ES-I3 (cell line): Measurements from ENCODE around the gene OTOP1.
"Not testable (repeated sequence)": the region's sequence is repeated elsewhere in the genome, so short reads cannot be mapped to it uniquely, and the experiment has no call there.

Source experiments
- H3K36me3 ChIP-seq: 2 replicates; pipeline ENCODE4 v1.6.1; 2013; ENCODE audit warnings: mild to moderate bottlenecking, low read length, control low read depth, moderate library complexity; ENCODE audit not compliant: insufficient read depth
- H3K4me1 ChIP-seq: 2 replicates; pipeline ENCODE4 v1.6.1; 2013; ENCODE audit warnings: mild to moderate bottlenecking, control low read depth, low read length; ENCODE audit not compliant: insufficient read depth
- H3K9ac ChIP-seq: 2 replicates; pipeline ENCODE4 v1.6.1; 2013; ENCODE audit warnings: low read depth, mild to moderate bottlenecking, low read length, moderate library complexity
- H3K9me3 ChIP-seq: 2 replicates; pipeline ENCODE4 v1.6.1; 2013; ENCODE audit warnings: mild to moderate bottlenecking, low read length, moderate library complexity; ENCODE audit not compliant: control insufficient read depth, insufficient read depth

OTOP1 gene, protein sequence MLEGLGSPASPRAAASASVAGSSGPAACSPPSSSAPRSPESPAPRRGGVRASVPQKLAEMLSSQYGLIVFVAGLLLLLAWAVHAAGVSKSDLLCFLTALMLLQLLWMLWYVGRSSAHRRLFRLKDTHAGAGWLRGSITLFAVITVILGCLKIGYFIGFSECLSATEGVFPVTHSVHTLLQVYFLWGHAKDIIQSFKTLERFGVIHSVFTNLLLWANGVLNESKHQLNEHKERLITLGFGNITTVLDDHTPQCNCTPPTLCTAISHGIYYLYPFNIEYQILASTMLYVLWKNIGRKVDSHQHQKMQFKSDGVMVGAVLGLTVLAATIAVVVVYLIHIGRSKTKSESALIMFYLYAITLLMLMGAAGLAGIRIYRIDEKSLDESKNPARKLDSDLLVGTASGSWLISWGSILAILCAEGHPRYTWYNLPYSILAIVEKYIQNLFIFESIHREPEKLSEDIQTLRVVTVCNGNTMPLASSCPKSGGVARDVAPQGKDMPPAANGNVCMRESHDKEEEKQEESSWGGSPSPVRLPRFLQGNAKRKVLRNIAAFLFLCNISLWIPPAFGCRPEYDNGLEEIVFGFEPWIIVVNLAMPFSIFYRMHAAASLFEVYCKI

DNA sequence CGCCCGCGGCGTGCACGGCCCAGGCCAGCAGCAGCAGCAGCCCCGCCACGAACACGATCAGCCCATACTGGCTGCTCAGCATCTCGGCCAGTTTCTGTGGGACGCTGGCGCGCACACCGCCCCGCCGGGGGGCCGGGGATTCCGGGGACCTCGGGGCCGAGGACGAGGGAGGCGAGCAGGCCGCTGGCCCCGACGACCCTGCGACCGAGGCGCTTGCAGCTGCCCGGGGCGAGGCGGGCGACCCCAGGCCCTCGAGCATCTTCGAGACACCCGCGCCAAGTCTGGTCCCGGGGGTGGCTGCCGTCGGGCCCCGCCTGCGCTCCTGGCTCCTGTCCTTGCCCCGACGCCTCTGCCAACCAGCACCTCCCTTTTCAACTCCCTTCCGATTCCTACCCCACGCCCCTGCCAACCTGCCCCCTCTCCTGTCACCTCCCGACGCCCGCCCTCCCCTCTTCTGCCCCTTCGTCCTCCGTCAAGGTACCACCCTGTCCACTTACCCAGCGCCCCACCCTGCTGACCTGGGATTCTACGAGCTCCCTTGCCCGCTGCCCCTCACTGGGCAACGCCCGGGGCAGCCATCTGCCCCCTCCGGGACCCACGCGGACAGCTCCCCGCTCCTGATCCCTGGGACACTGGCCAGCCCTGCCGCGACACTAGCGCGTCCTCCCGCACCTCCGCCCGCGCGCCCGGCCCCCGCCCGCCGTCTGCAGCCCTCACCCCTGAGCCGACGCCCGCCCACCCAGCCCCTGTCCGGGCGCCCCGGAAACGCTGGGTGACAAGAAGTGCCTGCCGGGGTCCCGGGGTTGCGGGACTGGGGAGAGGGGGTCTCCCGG lies at the start of gene OTOP1:
OTOP1 (minus strand) TSS at position 324 of the 833 bp plus-strand sequence; CDS start at position 259, 65 bp downstream.
- peak within 1 kb of the TSS; percentile 36; the same call in 1 of the 2 replicates for H3K9ac ChIP-seq
- H3K9me3 ChIP-seq, result no peaks in the 10 kb centered on the region
- H3K4me1 ChIP-seq, result no peaks in the 10 kb centered on the region
- no peaks in the 10 kb centered on the region for H3K36me3 ChIP-seq

DNA sequence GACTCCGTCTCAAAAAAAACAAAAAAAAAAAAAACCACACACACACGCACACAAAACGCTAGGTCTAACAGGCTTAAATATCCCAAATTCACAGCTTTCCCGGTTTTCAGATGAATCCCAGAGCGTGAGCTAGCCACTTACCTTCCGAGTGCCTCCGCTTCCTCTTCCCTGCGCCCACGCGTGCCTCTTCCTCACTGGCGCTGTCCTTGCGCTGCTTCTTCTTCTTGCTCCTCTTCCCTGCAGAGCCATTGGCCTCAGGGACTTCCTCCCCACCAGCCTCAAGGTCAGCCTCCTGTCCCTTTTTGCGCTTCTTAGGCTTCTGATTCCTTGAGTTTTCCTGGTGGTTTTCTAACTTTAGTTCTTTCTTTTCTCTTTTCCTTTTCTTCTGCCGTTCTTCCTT lies 47.5 kb upstream of the OTOP1 start:
- no peak overlapping the region for H3K9ac ChIP-seq
- no peaks in the 10 kb centered on the region for H3K4me1 ChIP-seq
- no peaks in the 10 kb centered on the region for H3K9me3 ChIP-seq
- peaks cover 15% of the 10 kb centered on the region for H3K36me3 ChIP-seq

GRCh38 chr4:4271912-4272311 lies 45.2 kb upstream of the OTOP1 start:
- Histone ChIP-seq H3K36me3 (peaks cover 12% of the 10 kb centered on the region), H3K4me1 (no peaks in the 10 kb centered on the region), H3K9ac (no peak overlapping the region), H3K9me3 (no peaks in the 10 kb centered on the region)

- Histone ChIP-seq H3K9me3 (no peaks in the 10 kb centered on the region), H3K4me1 (no peaks in the 10 kb centered on the region), H3K9ac (no peak overlapping the region), H3K36me3 (peaks cover 12% of the 10 kb centered on the region)
Observed at GRCh38 chr4:4270529-4270928, 43.8 kb upstream of the OTOP1 start.

DNA sequence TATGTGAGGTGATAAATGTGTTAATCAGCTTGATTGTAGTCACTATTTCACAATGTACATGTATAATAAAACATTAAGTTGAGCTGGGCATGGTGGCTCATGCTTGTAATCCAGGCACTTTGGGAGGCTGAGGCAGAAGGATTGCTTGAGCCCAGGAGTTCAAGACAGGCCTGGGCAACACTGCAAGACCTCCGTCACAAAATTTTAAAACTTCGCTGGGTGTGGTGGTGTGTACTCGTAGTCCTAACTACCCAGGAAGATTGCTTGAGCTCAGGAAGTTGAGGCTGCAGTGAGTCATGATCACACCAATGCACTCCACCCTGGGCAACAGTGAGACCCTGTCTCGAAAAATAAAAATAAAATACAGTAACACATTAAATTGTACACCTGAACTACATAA lies 43.1 kb upstream of the OTOP1 start:
- peaks cover 12% of the 10 kb centered on the region for H3K36me3 ChIP-seq

GRCh38 chr4:4269331-4269731 lies 42.6 kb upstream of the OTOP1 start:
- Histone ChIP-seq H3K4me1 (no peaks in the 10 kb centered on the region), H3K36me3 (peaks cover 12% of the 10 kb centered on the region), H3K9ac (no peak overlapping the region), H3K9me3 (no peaks in the 10 kb centered on the region)

More for the DNA sequence above, 43.1 kb upstream of the OTOP1 start:
- no peaks in the 10 kb centered on the region for H3K9me3 ChIP-seq
- H3K9ac ChIP-seq, result no peak overlapping the region
- no peaks in the 10 kb centered on the region for H3K4me1 ChIP-seq

DNA sequence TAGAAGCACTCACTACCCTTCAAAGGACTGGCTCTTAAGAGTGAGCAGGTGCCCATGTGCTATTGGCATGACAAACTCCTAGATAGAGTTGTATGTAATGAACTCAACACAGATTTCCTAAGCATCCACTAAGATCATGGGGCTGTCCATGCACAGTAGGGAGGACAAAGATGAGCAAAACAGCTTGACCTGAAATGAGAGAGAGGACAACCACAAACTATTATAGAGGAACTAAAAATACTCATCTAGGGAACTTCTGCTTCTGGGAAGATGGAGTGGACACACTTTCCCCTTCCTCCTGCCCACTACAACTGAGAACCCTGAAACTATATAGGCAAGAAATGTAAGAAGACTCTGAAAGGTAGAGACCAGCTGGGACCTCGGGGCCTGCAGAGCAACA lies 42.0 kb upstream of the OTOP1 start:
- Histone ChIP-seq H3K9me3 (no peaks in the 10 kb centered on the region), H3K36me3 (peaks cover 12% of the 10 kb centered on the region), H3K9ac (no peak overlapping the region), H3K4me1 (no peaks in the 10 kb centered on the region)

DNA sequence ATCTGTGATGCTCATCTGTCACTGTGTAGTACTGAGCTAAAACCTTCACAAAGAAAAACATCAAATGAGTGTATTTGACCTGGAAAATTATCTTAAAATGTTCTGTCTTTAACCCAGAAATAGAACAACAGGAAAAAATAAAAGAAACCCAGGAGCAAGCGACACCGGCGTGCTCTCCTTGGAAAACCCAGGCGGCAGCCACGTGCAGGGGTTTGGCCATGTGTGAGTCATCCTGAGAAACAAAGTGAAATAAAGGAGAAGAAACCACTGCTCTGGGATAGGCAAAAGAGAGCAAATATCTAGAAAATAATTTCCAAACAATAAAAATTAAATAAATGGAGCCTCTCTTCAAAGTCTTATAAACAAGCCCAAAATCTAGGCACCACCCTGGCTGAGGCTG lies 41.3 kb upstream of the OTOP1 start:
- Histone ChIP-seq H3K4me1 (no peaks in the 10 kb centered on the region), H3K36me3 (peaks cover 7% of the 10 kb centered on the region; the same call in 1 of the 2 replicates), H3K9me3 (no peaks in the 10 kb centered on the region), H3K9ac (no peak overlapping the region)

GRCh38 chr4:4260185-4260751 lies 33.5 kb upstream of the OTOP1 start:
- Histone ChIP-seq H3K4me1 (peaks cover 5% of the 10 kb centered on the region; the same call in 1 of the 2 replicates), H3K9me3 (no peaks in the 10 kb centered on the region), H3K36me3 (no peaks in the 10 kb centered on the region; the same call in 1 of the 2 replicates), H3K9ac (no peak overlapping the region)

GRCh38 chr4:4259484-4260100 lies 32.9 kb upstream of the OTOP1 start:
- Histone ChIP-seq H3K4me1 (peaks cover 5% of the 10 kb centered on the region; the same call in 1 of the 2 replicates), H3K36me3 (no peaks in the 10 kb centered on the region; the same call in 1 of the 2 replicates), H3K9ac (no peak overlapping the region), H3K9me3 (no peaks in the 10 kb centered on the region)

- H3K9ac ChIP-seq, H3K9me3 ChIP-seq, H3K36me3 ChIP-seq, H3K4me1 ChIP-seq: not testable (repeated sequence)
Observed at GRCh38 chr4:4257705-4258104, 31.0 kb upstream of the OTOP1 start.

- Histone ChIP-seq H3K4me1 (peaks cover 5% of the 10 kb centered on the region; the same call in 1 of the 2 replicates), H3K9me3 (no peaks in the 10 kb centered on the region), H3K9ac (no peak overlapping the region), H3K36me3 (no peaks in the 10 kb centered on the region; the same call in 1 of the 2 replicates)
Observed at GRCh38 chr4:4256799-4257198, 30.1 kb upstream of the OTOP1 start.

DNA sequence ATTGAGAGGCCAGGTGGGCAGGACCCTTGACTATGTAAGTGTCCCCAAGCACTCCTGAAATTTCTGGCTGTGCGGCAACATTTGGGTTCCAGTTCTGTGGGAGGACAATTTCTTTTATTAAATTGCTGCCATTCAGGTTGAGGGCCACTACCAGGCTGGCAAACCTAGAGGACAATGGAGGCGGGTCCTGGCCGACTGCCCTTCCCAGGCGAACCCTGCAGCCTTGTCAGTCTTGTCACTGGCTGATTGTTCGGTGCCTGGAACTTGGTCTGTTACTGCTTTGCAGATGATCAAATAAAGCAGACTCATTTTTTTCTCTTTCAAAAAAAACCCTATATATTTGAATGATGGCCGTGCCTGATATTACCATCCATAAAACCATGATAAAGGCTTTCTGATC lies 27.9 kb upstream of the OTOP1 start:
- Histone ChIP-seq H3K9ac (no peak overlapping the region), H3K36me3 (no peaks in the 10 kb centered on the region; the same call in 1 of the 2 replicates)

GRCh38 chr4:4254199-4254598 lies 27.5 kb upstream of the OTOP1 start:
- Histone ChIP-seq H3K9ac (no peak overlapping the region), H3K36me3 (no peaks in the 10 kb centered on the region; the same call in 1 of the 2 replicates), H3K4me1 (no peaks in the 10 kb centered on the region), H3K9me3 (no peaks in the 10 kb centered on the region)

More for the DNA sequence above, 27.9 kb upstream of the OTOP1 start:
- H3K9me3 ChIP-seq, result no peaks in the 10 kb centered on the region
- peaks cover 3% of the 10 kb centered on the region; the same call in 1 of the 2 replicates for H3K4me1 ChIP-seq
